ENCODE results near the gene ORC3.

Gene ORC3

DNA sequence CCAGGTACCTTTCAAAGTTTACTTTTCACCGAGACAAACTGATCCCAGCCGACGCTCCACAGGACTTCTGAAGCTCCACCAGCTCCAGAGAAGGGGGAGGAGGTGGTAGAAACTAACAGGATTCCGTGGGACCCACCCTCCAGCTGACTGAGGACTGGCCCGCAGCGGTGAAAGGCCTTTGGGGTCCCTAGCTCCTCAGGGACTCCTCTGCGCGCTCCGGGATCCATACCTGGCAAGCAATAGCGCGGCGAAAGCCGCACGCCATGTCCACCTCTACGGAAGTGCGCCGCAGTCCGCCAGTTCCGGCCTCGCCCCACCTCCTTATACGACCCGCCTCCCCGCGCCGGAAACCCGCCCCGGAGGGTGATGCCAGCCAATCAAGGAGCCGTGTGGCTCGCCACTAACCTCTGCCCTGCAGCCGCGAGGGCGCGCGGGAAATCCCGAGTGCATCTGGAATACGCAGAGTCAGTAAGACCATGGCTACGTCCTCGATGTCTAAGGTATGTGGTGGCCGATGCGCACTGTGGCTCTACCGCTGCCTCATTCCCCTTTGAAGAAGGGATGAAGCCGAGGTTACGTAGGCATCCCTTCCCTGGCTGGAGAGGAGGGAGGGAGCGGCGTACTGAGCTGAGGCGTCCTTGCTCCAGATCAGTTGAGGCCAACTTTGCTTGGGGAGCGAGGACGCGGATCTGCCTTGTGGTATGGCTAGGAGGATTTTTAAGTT is at the start of gene ORC3, which contains the start of gene RARS2:
ORC3 (plus strand) TSS at position 443 of the 724 bp plus-strand sequence; CDS start at position 477, 34 bp downstream.
RARS2 (minus strand) TSS at position 295 of the 724 bp plus-strand sequence; CDS start at position 265, 30 bp downstream.
- DNase-seq, result peak; percentile 97

DNA sequence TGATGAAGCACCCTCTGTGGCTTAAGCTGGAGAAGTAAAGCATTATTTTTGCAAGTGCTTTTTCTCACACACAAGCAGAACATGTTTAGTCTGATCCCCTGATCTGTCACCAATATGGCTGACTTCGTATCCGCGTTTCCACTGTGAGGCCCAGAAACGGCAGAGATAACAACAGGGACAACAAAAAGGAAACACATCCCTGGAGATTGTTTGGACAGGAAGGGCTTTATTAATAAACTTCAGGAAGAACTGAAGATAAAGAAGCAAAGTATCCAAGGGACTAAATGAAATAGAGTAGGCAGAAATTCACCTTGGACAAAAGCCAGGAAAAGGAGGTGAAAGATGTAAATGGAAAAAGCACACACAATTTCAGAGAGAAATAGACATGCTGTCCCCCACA is 49.4 kb upstream of the ORC3 start:
- DNase-seq, result no peak

DNA sequence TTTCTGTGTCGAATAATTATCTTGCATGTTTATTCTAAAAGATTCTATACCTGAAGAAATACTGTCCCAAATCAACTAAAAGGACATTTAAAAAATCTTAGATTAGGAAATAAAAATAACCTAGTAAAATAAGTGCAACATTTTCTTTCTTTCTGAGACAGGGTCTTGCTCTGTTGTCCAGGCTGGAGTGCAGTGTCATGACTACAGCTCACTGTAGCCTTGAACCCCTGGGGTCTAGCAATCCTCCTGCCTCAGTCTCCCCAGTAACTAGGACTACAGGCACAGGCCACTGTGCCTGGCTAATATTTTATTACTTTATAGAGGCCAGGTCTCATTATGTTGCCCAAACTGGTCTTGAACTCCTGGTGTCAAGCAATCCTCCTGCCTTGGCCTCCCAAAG is 48.9 kb upstream of the ORC3 start:
- no peak for DNase-seq

DNA sequence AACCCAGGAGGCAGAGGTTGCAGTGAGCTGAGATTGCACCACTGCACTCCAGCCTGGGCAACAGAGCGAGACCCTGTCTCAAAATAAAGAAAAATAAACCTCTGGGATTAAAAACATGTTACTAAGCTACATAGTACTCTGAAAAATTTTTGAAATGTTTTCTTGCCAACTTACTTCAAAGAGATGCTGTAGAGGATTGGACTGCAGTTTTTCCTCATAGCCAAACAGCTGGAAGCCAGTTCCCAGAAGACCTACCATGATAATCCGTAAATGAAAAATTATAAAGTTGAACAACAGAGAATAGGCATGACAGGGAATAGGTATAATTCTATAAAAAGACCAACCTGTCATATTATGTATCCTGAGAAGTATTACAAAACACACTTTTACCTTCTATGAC is 48.2 kb upstream of the ORC3 start:
- DNase-seq, result no peak

DNA sequence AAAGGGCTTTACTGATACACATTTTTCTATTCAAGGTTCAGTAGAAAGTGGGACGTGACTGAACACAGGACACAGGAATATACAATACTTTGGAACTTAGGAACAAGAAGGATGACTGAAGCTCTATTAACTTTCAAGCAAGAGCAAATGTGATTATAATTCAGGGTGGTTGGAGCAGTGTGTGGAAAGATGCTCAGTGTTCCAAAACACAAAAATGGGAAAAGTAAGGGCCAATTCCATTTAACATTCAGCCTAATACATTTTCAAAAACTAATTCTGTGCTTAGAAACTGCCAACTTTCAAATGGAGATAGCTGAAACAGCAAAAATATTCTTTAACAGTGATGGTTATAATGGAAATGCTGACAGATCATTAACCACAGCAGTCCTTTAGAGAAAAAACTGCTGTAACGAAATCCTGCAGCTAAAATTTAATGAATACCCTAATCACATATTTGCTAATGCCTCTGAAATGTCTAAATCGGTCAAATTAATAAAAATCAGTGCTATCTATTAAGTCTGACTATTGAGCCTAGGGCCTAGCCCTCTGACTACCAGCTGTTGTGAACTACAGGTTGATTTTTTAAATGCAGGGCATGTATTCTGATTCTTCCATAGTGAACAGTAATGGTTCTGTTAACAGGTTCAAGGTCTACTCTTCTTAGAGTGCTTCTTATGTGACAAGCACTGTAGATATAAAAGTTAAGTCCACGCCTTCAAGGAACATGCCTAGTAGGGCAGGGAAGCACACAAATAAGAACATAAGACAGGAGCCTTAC is 46.0 kb upstream of the ORC3 start:
- DNase-seq, result no peak

DNA sequence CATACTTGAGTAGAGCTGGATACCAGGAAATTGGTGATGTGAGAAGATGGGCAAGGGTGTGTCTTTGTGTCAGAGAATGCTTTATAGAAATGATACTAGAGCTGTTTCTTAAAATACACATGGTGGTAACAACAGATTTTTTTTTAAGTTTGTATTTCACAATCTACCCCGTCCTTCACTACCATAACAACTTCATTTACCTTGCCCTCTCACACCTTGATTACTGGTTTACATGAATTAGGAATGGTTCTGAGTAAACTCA is 45.5 kb upstream of the ORC3 start:
- DNase-seq, result no peak

DNA sequence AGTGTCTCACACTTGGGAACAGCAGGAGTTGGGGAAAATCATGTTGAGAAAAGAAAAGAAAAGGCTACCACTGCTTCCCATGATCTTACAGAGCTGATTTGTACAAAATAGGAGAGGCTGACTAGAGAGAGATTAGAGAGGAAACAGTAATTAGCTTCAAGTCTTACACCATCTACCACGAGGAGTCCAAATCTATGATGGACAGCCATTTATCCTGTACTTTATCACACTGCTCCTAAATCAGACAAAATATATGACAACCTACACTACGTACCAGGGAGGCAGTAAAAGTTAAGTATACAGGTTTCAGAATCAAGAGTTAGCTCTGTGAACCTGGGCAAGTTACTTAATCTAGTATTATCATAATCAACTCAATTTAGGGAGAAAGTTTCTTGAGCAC is 38.1 kb upstream of the ORC3 start:
- no peak for DNase-seq

DNA sequence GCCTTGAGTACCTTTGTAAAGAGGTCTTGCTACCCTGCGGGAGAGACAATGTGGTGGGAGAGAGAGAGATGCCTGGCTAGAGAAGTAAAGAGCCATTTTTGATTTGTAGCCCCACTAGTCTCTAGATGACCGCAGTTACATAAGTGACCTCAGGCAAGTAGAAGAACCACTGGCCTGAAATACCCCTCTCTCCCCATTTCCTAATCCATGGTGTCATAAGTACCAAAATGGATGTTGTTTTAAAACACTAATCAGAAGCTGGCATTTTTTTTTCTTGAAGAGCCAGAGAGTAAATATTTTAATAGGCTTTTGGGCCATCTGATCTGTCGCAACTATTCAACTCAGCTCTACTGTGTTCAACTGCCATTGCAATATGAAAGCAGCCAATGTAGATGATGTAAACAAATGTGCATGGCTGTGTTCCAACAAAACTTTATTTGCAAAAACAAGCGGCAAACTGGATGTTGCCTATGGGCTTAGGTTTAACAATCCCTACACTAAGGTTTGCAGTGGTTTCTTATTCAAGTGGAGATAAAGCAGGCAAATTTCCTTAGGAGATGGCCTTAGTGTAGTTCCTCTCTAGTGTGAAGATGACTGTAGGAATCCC is 36.7 kb upstream of the ORC3 start:
- no peak for DNase-seq

DNA sequence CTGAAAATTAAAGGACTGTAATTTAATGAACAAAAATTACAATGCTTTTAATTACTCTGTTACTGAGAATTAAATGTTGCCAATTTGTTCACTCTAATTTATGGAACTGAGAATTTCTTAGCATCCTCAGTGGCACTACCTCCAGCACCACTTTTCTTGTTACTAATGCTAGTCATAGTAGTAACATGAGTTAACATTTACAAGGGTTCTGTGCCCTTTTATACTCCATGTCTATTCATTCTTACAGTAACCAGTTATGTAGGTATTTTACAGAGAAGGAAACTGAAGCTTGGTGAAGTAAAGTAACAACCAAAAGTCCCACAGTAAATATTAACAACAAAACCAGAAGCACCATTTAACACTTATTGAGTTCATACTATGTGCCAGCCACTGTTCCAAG is 34.4 kb upstream of the ORC3 start:
- DNase-seq, result no peak

DNA sequence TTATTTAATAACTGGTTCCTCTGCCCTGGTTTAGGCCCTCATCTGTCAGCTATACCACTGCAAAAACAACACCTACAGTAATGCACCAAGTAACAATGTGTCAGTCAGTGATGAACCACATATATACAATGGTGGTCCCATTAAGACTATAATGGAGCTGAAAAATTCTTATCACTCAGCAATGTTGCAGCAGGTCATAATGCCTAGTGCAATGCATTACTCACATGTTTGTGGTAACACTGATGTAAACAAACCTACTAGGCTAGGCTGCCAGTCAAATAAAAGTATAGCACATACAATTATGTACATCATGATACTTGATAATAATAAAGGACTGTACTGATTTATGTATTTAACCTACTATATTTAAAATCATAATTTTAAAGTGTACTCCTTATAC is 31.5 kb upstream of the ORC3 start:
- no peak for DNase-seq

DNA sequence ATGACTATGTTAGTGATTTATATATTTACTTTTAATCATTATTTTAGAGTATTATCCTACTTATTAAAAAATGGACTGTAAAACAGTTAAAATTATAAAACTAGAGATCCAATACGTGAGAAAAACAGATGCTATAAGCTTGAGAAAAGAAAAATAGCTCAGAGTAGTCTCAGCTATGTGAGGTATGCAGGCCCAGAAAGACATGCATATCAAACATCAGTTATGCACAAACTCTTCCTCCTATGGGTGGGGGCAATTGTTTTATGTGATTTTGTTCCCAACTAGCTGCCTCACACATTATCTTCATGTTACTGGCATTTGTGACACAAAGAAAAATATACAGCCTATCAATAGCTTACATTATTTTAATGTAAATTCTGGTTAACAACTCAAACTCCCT is 28.9 kb upstream of the ORC3 start:
- DNase-seq, result no peak

DNA sequence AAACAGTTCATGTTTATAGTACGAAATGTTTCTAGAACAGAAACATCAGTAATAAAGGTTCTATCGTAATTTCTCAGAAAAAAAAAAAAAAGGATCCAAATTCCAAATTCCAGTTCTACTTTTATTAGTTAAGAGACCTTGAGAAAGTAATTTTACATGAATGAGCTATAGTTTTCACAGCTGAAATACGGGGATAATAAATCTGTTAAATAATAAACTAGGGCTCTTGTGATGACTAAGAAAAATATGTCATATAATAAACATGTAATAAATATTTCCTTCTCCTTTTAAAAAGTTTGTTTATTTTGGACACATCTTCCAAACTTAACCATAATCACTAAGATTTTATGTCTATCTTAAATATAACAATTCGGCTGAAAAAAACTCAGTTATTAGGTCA is 17.9 kb upstream of the ORC3 start:
- DNase-seq, result no peak

DNA sequence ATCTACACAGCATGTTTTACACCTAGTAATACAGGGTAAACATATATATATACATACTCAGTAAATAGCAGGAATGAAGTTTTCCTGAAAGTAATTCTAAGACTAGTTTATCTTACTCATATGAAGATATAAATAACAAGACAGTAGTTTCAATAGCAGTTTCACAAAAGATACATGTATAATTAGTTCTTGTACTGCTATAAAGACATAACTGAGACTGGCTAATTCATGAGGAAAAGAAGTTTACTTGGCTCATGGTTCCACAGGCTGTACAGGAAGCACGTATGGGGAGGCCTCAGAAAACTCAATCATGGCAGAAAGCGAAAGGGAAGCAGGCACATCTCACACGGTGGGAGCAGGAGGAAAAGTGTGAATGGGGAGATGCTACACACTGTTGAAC is 17.1 kb upstream of the ORC3 start:
- DNase-seq, result no peak

DNA sequence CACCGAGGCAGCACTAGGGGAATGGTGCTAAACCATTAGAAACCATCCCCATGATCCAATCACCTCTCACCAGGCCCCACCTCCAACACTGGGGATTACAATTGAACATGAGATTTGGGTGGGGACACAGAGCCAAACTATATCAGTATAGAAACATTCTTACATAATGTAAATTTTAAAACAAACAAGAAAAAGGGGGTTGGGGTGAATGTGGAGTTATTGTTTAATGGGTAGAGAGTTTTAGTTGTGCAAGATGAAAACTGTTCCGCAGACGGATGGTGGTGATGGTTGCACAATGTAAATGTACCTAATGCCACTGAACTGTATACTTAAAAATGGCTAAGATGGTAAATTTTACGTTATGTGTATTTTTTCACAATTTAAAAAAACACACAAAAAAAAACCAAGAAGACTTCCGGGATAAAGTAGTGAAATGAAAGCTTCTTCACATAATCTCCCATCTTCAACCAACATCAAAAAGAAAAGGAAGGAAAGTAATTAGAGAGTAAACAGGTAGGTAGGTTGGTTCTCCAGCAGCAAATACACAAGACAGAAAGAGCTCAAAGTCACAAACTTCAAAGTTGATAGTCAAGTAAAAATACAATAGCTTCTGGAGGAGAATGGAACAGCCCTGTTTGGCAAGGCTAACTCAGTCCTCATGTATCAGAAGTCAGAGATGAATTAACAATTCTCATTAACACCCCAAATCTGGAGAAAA is 16.5 kb upstream of the ORC3 start:
- DNase-seq, result no peak

DNA sequence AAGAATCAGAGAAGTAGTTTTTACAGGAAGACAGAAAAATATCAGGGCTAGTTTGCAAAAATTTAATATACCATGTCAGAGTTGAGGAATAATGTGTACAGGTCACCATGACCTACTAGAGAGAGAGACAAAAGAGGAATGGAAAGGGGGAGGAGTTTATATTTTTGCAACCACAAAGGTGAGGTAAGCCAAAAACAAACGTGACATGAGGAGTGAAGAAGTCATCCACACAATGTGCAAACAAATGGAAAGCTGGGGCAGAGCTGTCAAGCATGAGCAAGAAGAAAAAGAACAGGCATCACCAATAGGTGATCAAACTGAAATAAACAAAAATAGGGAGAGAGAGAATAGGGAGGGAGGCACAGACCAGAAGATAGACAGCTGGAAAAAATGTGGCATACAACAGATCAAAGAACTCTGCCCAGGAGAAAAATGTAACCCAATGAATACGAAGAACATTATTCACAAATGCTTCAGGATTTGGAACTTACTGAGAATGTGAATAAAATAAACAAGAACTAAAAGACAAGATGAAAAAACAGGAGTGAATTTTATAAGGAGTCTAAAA is 15.6 kb upstream of the ORC3 start:
- peak; percentile 63 for DNase-seq

DNA sequence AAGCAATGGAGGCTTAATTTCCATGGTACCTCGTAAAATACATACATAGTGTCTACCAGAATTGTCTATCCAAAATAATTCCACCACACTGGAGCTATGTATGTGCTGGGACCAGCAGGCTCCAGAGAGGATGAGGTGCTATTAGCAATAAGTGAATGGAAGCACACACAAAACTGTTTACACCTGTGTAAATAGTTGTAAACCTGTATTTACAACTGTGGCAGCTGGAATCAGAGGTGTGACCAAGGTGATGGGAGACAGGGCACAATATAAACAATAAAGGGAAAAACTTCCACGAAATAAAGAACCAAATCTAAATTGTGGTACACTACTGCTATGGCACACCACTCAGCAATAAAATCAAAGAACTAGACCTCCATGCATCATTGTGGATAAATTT is 14.5 kb upstream of the ORC3 start:
- peak; percentile 33 for DNase-seq

DNA sequence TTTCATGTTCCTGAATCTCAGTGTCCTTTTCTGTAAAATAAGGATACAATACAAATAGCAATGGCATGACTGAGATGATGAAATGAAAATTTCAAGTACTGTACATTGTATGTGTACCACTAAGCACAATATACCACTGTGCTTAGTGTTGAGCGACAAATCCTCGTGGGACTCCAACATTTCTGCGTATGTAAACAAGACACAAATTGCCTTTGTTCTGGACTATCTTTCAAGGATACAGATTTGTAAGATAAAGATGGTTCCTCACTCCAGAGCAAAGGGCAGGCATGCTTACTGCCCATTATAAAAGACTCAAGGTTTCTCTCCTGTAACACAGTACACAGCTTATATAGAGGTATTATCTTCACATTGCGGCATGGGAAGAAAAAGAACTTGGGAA is 6.1 kb upstream of the ORC3 start:
- DNase-seq, result no peak

DNA sequence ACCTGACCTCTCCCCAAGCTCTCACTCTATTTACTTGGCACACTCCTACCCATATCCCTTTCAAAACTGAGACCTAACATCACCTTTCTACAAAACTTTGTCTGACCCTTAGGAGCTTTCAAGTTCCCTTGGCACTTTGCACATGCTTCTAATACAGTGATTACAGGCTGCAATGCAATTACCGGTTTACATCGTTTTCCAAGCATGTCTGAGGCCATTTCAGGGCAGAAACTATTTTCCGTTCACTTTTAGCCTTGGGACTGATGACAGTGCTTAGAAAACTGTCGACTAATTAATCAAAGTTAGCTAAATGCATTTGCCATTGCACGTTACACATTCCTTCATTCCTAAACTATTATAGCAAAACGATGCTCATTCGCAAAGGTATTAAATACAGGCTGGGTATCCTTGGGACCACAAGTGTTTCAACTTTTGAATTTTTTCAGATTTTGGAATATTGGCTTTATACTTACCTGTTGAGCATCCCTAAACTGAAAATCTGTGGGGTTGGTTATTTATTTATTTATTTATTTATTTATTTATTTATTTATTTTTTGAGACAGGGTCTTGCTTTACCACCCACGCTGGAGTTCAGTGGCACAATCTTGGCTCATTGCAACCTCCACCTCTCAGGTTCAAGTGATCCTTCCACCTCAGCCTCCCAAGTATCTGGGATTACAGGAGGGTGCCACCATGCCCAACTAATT is 3.4 kb upstream of the ORC3 start:
- no peak for DNase-seq

DNA sequence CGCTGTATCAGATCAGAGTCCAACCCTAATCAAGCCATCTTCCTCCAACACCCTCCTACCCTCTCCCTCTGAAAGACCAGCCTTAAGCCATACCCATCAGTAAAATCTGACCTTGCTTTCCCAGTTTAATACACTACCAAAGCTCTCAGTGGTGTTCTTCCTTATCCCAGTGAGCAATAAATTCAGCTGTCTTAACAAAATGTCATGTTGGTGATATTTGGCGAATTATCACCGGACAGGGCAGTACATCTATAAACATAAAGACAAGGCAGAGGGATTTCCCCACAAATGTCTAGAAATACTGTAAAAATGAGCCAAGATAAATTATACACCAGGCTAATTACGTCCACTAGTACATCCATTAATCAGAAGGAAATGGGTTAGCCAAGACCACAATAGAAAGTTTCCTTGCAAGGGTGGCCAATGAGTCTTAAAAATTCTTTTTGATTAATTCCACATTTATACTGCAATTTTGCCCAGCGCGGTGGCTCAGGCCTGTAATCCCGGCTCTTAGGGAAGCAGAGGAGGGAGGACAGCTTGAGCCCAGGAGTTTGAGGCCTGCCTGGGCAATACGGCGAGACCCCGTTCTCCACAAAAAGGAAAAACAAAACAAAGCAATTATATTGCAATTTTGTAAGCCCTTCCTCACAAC is 1.1 kb upstream of the ORC3 start:
- no peak for DNase-seq

DNA sequence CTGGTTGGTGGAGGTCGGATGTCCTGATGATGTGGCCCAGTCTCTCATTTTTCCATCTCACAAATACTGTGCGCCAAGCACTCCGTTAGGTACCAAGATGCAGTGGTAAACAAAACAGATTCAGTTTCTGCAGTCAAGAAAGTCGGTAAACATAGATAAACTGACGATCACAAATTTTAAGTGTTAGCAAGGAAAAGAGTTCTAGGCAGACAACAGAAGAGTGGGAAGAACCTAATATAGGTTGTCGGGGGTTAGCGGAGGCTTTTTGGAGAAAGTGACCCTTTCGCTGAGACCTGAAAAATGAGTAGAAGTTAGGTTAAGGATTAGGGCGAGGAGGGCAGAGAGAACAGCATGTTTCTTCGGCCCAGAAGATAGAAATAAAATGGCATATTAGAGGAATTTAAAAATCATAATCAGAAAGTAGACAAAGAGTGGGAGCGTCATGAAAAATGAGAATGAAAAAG is 514 bp downstream of the ORC3 start:
- no peak for DNase-seq

DNA sequence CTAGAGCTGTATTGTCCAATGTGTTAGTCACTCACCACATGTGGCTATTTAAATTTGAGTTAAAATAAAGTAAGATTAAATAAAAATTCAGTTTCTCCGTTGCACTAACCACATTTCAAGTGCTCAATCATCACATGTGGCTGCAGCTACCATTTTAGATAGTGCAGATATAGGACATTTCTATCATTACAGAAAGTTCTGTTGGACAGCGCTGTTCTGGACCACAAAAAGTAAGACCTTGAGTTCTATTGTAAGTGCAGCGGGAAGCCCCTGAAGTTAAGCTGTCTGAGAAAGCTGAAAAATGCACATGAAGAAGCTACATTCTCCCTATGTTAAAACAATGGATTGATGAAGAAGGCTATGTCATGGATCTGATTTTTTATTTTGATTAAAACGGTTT is 1.1 kb downstream of the ORC3 start:
- no peak for DNase-seq

DNA sequence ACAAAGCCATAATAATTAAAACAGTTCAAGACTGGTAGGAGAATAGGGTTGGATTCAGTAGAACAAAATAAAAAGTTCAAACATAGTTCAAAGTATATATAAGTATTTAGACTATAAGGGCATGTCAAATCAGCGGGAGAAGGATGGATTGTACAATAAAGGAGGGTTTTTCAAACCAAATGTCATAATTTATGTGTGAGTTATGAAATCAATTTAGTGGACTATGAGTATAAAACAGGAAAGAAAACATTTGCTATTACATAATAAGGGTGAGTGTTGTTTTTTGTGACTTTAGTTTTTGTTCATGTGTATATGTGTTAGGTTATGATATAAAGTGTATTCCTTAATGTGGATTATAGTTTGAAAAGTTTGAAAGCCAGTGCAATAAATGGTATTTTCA is 10.6 kb downstream of the ORC3 start:
- DNase-seq, result no peak
